DOHH2 (cell line): Measurements from ENCODE around the gene RND3.

Experiments
- CTCF ChIP-seq: fragments of 200-600 bp; sonication (generic); IDR thresholded peaks from one replicate; pipeline ENCODE4 v1.5.1; 2014; ENCODE audit warnings: antibody characterized with exemption, mild to moderate bottlenecking, low read depth, low read length; ENCODE audit not compliant: poor library complexity, severe bottlenecking
- EZH2phosphoT487 ChIP-seq: fragments of 200-600 bp; sonication (generic); IDR thresholded peaks from 2 replicates; pipeline ENCODE4 v1.6.1; 2017; ENCODE audit warnings: borderline replicate concordance, mild to moderate bottlenecking, antibody characterized with exemption, low read length, moderate library complexity, mixed read lengths

DNA sequence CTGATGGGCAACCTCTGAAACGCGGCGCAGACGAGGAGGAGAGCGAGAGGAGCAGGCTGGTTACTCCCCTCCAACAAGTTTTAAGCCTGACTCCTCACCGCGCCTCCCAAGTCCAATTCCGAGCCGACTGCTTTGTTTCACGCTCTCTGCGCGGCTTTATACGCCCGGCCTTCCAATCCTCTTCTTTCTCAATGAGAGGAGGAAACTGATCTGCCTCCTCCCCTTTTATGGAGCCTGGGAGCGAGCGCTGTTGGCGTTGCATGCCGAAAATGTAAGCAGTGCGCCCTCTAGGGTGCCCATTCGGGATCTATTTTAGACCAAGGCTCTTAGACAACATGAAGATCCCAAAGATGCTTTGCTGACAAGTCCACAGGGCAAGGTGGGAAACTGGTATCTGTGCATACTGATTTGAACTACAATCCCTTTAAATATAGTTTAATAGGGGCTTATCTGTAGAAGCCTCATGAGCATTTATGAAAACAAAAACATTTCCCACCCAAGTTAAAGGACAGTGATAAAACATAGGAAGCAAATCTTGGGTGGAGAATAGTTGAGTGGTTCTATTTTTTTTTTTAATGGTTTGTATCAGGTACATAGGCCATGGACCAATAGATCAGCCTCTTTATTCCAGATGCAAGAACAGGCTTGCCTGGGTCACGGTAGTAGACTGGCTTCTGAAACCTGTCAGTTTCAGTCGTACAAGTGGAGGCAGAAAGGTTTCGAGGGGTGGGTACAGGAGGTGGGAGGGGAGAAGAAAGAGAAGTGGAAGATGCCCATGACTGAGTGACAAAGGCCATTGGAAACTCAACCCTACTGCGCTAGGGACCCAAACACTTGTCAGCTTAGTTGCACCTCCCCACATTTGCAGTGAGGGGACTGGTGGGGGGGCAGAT, at the start of gene RND3:
- TF ChIP-seq CTCF (peak; percentile 62), EZH2phosphoT487 (no peak)
